A673 (cell line): ENCODE data around the gene PRRG1.

Experiments
- EZH2 ChIP-seq: fragments of 200-600 bp; sonication (generic); IDR thresholded peaks from 2 replicates; pipeline ENCODE4 v1.6.1; 2017; ENCODE audit warnings: borderline replicate concordance, low read depth, mild to moderate bottlenecking, mixed read lengths, antibody characterized with exemption, low read length; ENCODE audit not compliant: poor library complexity, severe bottlenecking
- TF ChIP-seq, protein P1 (sequence below): fragments of 300-800, 200-600 bp; sonication (generic); conservative IDR thresholded peaks from 2 replicates; pipeline ENCODE4 v1.5.1; 2017; ENCODE audit warnings: low read depth, mild to moderate bottlenecking, antibody characterized with exemption, low read length, moderate library complexity, mixed read lengths

GRCh38 chrX:37348971-37349220 is 268 bp upstream of the PRRG1 start:
- TF ChIP-seq, protein P1, sequence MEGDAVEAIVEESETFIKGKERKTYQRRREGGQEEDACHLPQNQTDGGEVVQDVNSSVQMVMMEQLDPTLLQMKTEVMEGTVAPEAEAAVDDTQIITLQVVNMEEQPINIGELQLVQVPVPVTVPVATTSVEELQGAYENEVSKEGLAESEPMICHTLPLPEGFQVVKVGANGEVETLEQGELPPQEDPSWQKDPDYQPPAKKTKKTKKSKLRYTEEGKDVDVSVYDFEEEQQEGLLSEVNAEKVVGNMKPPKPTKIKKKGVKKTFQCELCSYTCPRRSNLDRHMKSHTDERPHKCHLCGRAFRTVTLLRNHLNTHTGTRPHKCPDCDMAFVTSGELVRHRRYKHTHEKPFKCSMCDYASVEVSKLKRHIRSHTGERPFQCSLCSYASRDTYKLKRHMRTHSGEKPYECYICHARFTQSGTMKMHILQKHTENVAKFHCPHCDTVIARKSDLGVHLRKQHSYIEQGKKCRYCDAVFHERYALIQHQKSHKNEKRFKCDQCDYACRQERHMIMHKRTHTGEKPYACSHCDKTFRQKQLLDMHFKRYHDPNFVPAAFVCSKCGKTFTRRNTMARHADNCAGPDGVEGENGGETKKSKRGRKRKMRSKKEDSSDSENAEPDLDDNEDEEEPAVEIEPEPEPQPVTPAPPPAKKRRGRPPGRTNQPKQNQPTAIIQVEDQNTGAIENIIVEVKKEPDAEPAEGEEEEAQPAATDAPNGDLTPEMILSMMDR = no peak
- no peak for TF ChIP-seq EZH2
